GM18511 (cell line): ENCODE results near the gene KIFC1.
A peak's percentile ranks its signal among the peaks of the same experiment; 100 is the strongest.
"Not testable (repeated sequence)": the region's sequence is repeated elsewhere in the genome, so short reads cannot be mapped to it uniquely, and the experiment has no call there.

Experiments used
- ATAC-seq: cut with Tn5 transposase; IDR thresholded peaks from one replicate; pipeline ENCODE4 v1.9.1; 2021; ENCODE audit warnings: mild to moderate bottlenecking, moderate library complexity; ENCODE audit not compliant: unreplicated experiment

The KIFC1 gene

GRCh38 chr6:33373960-33374910 is 17.4 kb upstream of the KIFC1 start:
- ATAC-seq = no peak

GRCh38 chr6:33375143-33375671 is 16.4 kb upstream of the KIFC1 start:
- ATAC-seq = no peak

- ATAC-seq = no peak
These were observed 14.5 kb upstream of the KIFC1 start for GRCh38 chr6:33377171-33377570.

- not testable (repeated sequence) for ATAC-seq
These were observed 12.4 kb upstream of the KIFC1 start for GRCh38 chr6:33379184-33379583.

- no peak for ATAC-seq
These were observed 11.2 kb upstream of the KIFC1 start for GRCh38 chr6:33380272-33380981.

- no peak for ATAC-seq
These were observed 8.0 kb upstream of the KIFC1 start for GRCh38 chr6:33383427-33384185.

GRCh38 chr6:33384581-33385020 is 7.0 kb upstream of the KIFC1 start:
- ATAC-seq = no peak

- no peak for ATAC-seq
These were observed 1.4 kb upstream of the KIFC1 start for GRCh38 chr6:33390173-33390572.

- ATAC-seq = no peak
These were observed 801 bp upstream of the KIFC1 start for GRCh38 chr6:33390767-33391277.

- peak; percentile 12 for ATAC-seq
These were observed 435 bp downstream of the KIFC1 start for GRCh38 chr6:33391922-33392594.

GRCh38 chr6:33392595-33392948 is 949 bp downstream of the KIFC1 start:
- ATAC-seq = no peak

GRCh38 chr6:33392979-33393378 is 1.4 kb downstream of the KIFC1 start:
- ATAC-seq = no peak

- no peak for ATAC-seq
These were observed 5.9 kb downstream of the KIFC1 start for GRCh38 chr6:33397541-33397940.

GRCh38 chr6:33398601-33399000 is 7.0 kb downstream of the KIFC1 start:
- not testable (repeated sequence) for ATAC-seq

- not testable (repeated sequence) for ATAC-seq
These were observed 8.3 kb downstream of the KIFC1 start for GRCh38 chr6:33399881-33400280.

- ATAC-seq = no peak
These were observed 13.3 kb downstream of the KIFC1 start for GRCh38 chr6:33404884-33405283.

- ATAC-seq = no peak
These were observed 13.8 kb downstream of the KIFC1 start for GRCh38 chr6:33405386-33405940.

GRCh38 chr6:33406126-33406525 is 14.5 kb downstream of the KIFC1 start:
- ATAC-seq = no peak

GRCh38 chr6:33407132-33407718 is 15.6 kb downstream of the KIFC1 start:
- no peak for ATAC-seq
